HG02759 (cell line): ENCODE measurements around the gene CHD2.

Experiments used
- ATAC-seq: cut with Tn5 transposase; IDR thresholded peaks from one replicate; pipeline ENCODE4 v1.9.1; 2021; ENCODE audit warnings: mild to moderate bottlenecking, moderate library complexity; ENCODE audit not compliant: unreplicated experiment

CHD2 gene

GRCh38 chr15:93005133-93005532 is 105.0 kb downstream of the CHD2 start:
- ATAC-seq: no peak

DNA sequence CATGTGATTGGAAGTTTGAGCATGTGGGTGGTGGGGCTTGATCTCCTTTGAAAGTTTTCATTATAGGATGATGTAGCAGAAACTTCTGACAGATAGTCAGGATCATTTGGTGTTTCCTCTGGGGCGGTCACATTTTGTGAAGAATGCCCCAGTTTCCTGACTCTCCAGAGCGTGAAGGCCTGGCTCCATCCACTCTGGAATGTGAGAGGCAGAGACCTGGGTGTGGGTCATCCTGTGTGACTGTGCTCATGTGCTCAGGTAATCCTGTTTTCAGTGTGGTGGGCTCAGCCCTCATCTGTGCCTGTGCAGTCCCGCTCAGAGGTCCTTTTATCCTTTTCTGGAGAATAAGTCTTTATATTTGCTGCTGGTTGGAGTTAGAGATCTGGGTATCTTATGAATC is 107.9 kb downstream of the CHD2 start:
- ATAC-seq: no peak

GRCh38 chr15:93012786-93013185 is 112.7 kb downstream of the CHD2 start:
- no peak for ATAC-seq

- no peak for ATAC-seq
Measured at GRCh38 chr15:93017526-93017925, 117.4 kb downstream of the CHD2 start.

DNA sequence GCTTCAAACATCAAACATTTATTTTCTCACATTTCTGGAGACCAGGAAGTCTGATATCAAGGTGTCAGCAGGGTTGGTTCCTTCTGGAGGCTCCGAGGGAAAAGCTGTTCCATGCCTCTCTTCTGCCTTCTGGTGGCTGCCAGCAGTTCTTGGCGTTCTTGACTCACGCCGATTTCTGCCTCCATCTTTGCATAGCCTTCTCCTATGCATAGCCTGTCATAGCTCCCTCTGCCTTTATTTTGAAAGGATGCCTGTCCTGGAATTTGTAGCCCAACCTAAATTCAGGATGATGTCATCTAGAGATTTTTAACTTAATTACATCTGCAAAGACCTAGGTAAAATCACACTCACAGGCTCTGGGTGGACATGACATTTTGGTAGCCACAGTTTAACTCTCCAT is 118.5 kb downstream of the CHD2 start:
- ATAC-seq: no peak

GRCh38 chr15:93019090-93019489 is 119.0 kb downstream of the CHD2 start:
- ATAC-seq: no peak

- ATAC-seq: no peak
Measured at GRCh38 chr15:93019971-93020370, 119.8 kb downstream of the CHD2 start.

DNA sequence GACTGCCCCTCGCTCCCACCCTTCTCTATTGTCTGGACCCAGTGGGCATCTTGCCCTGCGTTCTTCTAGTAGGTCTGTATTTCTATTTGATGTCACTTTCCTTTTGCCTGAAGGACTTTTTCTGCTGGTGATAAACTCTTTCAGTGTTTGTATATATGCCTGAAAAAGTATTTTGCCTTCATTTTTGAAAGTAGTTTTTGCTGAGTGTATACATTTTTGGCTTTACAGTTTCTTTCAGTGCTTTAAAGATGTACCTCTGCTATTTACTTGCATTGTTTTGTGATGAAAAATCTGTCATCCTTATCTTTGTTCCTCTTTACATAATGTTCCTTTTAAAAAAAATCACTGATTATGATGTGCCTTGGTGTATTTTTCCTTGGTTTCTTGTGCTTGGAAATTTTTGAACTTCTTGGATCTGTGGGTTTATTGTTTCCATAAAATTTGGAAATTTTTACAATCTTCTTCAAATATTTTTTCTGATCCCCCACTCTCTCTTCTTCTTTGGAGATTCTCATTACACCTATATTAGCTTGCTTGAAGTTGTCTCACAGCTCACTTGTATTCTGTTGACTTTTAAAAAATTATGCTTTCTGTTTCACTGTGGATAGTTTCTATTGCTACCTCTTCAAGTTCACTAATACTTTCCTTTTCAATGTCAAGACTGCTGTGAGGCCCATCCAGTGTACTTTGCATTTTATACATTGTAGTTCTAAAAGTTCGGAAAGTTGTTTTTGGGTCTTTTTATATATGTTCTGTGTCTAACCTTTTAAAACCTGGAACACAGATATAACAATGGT is 121.0 kb downstream of the CHD2 start:
- peak; percentile 64 for ATAC-seq

GRCh38 chr15:93024293-93024692 is 124.2 kb downstream of the CHD2 start:
- ATAC-seq: no peak

DNA sequence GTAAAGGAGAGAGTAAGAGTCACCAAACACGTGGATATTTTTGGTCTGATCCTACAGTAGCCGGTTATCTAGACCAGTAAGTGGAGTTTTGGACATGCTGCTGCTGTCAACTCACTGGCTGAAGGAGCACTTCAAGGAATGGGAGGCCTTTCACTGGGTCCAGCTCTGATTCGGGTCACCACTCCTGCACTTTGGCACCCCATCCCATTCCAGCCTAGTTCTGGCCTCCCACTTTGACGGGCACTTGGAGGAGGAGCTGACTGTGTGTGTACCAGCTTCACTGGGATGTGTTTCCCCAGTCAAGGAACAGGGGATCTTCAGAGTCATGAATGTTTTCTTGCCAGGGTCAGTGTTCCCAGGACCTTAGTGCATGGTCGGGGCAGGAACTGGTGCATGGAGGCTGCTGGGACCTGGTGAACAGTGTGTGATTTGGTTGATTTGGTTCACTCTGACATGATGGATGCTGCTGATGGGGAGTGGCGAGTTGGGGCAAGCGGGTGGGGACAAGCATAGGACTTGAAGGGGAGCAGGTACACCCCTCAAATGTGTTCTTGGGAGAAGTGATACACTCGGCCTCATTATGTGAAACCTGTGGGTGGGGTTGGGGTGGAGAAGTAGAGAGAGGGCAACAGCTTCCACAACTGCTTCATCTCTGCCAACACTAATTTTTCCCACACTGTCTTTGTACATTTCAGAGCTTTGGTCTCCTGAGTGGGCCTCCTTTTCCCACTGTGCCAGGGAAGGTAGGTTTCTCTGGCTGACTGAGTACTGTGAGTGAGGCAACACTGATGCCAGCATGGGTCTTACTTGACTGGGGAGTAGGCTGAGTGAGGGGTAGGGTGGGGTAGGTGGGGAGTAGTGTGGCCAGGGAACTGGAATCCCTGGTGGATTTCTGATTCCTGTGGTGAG is 124.8 kb downstream of the CHD2 start:
- no peak for ATAC-seq

DNA sequence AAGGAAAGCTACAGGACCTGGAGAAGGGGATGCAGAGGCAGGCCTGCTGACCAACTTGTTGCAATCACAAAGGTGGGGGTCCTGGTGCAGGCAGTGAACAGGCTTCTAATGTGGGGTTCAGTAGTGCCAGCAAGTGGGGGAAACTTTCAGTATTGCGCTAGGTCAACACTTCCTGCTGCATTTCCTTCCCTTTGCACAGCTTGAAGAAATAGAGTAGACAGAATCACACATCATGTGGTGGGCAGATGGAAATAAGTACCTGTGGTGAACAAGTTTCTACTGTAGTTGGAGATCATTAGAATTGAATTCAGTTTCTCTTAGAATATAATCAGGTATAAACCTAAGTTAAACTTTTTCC is 125.5 kb downstream of the CHD2 start:
- no peak for ATAC-seq

GRCh38 chr15:93026380-93026817 is 126.3 kb downstream of the CHD2 start:
- no peak for ATAC-seq

DNA sequence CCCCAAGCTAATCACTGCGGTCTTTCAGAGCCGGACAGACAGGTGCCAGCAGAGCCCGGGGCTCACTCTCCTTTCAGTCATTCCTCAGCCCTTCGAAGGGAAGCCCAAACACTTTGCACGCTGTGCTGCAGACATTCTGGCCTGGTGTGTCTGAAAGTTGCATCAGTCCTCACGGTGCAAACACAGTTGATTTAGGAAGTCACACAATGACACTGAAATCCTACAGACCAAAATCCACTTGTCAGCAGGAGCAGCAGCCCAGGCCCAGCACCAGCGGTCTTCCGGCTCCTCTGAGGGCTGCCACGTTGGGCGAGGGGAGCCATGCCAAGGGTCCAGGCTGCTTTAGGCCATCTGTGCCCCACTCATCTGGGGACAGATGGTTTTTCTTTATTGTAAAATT is 127.3 kb downstream of the CHD2 start:
- ATAC-seq: no peak

- no peak for ATAC-seq
Measured at GRCh38 chr15:93028111-93028631, 128.0 kb downstream of the CHD2 start.

DNA sequence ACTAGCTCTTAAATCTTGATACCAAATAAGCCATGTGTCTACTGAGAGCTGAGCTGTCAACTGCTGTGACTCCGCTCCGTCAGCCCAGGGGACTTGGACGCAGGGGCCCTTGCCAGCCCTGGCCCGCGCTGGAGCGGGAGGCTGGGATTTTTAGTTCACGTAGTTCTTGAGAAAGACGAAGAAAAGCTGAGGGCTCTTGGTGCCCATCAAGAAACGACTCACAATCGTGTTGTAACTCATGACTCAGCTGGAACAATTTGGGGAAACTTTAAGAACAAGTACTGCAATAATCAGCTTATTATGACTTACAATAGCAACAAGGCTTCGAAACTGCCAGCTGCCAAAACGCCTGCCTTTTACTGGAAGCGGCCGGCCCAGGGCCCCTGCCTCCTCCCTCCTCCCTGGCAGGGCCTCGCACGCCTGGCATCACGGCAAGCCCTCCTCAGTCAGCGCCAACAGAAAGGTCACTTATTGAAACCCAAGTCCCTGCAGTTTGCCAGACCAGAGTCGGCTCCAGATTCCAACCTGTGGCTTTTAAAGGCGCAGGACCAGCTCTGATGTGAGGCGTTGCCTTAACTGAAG is 128.6 kb downstream of the CHD2 start:
- ATAC-seq: no peak

- no peak for ATAC-seq
Measured at GRCh38 chr15:93029214-93029835, 129.2 kb downstream of the CHD2 start.

DNA sequence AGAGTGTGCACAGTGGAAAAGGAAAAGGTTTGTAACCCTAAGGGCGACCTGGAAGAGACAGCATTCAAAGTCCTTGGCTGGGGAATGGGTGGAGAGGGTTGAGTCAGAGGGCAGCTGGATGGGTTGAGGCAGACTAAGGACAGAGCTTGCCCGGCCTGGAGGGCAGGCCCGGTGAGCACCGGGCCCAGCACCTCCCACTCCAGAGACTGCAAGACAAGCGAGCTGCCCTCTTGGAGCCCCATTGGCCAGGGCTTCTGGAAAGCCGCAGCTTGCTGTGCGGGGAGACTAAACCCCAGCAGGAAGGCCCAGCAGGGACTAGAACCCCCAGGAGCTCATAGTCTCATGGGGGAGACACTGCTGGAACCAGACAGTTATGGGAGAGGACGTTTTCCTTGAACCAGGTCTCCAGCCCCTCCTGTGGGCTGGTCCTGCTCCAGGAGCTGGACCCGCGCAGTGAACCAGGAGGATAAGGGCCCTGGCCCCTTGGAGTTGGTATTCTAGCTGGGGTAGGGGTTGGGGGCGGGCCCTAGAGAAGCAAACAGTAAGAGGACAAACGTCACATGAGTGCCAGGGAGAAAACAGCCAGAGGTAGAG is 129.8 kb downstream of the CHD2 start:
- ATAC-seq: no peak

DNA sequence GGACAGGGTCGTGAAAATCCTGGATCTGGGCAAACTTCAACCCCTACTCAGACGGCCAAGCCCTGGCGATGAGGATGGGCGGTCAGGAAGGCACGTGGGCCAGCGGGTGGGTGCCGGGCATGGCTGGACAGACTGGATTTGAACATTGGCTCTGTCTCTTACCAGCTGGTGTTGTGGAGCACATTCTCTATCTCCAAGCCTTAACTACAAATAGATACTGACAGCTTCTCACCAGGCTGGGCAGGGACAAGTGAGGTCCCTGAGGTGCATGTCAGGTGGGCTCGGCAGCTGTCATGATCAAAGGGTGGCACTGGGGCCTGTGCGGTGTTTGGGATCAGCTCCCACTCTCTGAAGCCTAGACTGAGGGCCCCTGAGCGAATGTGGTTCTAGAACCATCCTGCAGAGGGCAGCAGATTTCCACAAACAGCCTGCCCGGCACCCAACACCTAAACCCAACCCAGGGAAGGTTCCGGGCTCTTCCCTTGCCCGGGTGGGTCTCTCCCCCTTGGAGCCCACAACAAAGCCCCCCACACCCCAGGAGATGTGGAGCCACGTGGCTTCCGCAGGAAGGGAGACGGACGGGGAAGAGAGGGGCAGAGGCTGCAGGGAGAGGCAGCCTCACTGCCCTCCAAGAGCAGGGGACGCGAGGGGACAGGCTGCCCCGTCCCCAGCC is 130.4 kb downstream of the CHD2 start:
- ATAC-seq: peak; percentile 80

DNA sequence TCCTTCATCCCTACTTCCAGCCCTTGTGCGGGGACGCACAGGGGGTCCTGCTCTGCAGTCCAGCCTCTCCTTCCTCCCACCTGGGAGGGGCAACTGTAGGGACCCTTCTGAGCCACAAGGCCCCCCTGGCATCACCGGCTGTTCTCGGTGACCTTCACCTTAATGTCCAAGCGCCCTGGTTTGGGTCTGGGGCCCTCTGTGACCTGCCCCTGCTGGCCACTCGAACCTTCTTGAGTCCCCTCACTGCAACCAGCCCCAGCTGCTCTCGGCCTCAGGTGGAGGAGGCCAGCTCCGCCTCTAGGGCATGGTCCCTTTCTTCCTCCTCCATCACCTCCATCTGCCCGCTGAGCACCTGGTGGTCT is 131.0 kb downstream of the CHD2 start:
- no peak for ATAC-seq
